Dermis blood vessel endothelial cell (primary cell): Measurements from ENCODE around the gene CARM1. TPM values are rescaled to one million over a fixed set of nuclear protein-coding genes. Genes with fewer than 3 reads are reported as not detected.
"Not testable (repeated sequence)": the region's sequence is repeated elsewhere in the genome, so short reads cannot be mapped to it uniquely, and the experiment has no call there.

ENCODE experiments used
- DNase-seq: peaks from one replicate; pipeline ENCODE4 v3.0.0; 2010
- total RNA-seq: library from RNA; depleted of rRNA; stranded (reverse); fragments of >200 nt; gene quantifications from 2 replicates; pipeline ENCODE4 v1.2.3, GENCODE V29; 2014

The CARM1 gene
- total RNA-seq, 1 donor from 2014 or later = 19.2 TPM

GRCh38 chr19:10935371-10936059 is 64.2 kb downstream of the CARM1 start:
- DNase-seq = no peak

DNA sequence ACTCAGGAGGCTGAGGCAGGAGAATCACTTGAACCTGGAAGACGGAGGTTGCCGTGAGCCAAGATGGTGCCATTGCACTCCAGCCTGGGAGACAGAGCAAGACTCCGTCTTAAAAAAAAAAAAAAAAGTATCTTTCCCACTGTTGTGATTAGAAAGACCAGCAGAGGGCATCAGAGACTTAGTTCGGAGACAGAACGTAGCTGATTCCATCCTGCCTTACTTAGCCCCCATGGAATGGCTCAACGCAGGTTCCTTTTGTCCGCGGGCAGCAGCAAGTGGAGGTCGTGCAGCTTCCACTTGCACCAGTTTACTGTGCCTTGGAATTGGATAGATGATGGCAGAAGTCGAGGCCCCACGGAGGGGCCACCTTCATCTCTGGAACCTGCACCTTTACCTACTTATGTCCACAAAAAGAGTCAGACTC is 65.3 kb downstream of the CARM1 start:
- peak; percentile 88 for DNase-seq

DNA sequence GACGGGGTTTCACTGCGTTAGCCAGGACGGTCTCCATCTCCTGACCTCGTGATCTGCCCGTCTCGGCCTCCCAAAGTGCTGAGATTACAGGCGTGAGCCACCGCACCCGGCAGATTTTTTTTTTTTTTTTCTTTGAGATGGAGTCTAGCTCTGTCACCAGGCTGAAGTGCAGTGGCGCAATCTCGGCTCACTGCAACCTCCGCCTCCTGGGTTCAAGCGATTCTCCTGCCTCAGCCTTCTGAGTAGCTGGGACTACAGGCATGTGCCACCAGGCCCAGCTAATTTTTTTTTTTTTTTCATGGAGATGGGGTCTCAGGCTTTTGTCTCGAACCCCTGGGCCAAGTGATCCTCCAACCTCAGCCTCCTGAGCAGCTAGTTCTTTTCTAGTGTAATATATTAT is 70.3 kb downstream of the CARM1 start:
- not testable (repeated sequence) for DNase-seq

DNA sequence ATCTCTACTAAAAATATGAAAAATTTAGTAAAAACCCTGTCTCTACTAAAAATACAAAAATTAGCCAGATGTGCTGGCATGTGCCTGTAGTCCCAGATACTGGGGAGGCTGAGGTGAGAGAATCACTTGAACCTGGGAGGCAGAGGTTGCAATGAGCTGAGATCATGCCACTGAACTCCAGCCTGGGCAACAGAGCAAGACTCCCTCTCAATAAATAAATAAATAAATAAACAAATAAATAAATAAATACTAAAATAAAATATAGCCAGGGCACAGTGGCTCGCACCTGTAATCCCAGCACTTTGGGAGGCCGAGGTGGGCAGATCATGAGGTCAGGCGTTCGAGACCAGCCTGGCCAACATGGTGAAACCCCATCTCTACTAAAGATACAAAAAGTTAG is 72.1 kb downstream of the CARM1 start:
- DNase-seq = not testable (repeated sequence)

DNA sequence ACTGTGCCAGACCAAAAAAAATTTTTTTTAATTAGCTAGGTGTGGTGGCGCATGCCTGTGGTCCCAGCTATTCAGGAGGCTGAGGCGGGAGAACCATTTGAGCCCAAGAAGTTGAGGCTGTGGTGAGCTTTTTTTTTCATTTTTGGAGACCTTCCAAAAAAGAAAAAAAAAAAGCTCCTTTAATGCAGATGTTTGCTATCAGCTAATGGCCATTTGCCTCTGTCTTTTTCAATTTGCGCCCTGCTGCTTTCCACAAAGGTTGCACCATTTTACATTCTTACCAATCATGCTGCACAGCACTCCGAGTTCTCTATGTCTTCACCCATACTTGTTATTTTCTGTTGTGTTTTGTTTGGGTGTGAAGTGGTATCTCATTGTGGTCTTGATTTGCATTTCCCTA is 73.9 kb downstream of the CARM1 start:
- no peak for DNase-seq

DNA sequence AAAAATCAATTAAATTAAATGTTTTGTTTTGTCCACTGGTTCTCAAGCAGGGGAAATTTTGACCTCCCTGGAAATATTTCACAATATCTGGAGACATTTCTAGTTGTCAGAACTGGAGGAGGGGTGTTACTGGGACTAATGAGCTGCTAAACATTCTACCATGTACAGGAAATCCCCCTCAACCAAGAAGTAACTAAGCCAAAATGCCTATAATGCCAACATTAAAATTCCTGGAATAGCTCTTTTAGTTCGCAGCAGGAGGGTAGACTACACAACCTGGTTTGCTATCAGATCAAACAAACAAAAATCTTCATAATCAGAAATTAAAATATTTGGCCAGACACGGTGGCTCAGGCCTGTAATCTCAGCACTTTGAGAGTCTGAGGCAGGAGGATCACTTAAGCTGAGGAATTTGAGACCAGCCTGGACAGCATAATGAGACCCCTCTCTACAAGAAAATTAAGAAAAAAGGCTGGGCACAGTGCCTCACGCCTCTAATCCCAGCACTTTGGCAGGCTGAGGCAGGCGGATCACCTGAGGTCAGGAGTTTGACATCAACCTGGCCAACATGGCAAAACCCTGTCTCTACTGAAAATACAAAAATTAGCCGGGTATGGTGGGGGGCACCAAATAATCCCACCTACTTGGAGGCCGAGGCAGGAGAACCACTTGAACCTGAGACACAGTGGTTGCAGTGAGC is 75.8 kb downstream of the CARM1 start:
- no peak for DNase-seq

DNA sequence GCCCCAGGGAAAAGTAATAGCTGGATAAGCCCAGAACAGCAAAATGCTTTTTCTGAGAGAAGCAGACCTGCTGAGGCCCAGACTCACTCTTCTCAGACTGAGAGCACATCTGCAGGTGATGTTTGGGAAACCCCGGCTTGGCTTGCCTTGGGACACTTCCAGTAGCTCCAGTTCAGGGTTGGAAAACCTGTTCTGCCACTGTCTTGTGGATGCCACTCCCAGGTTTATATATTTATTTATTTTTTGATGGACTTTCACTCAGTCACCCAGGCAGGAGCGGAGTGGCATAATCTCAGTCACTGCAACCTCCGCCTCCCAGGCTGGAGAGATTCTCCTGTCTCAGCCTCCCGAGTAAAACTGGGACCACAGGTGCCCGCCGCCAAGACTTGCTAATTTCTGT is 81.5 kb downstream of the CARM1 start:
- no peak for DNase-seq

- DNase-seq = not testable (repeated sequence)
Measured at GRCh38 chr19:10959277-10959968, 88.1 kb downstream of the CARM1 start.

DNA sequence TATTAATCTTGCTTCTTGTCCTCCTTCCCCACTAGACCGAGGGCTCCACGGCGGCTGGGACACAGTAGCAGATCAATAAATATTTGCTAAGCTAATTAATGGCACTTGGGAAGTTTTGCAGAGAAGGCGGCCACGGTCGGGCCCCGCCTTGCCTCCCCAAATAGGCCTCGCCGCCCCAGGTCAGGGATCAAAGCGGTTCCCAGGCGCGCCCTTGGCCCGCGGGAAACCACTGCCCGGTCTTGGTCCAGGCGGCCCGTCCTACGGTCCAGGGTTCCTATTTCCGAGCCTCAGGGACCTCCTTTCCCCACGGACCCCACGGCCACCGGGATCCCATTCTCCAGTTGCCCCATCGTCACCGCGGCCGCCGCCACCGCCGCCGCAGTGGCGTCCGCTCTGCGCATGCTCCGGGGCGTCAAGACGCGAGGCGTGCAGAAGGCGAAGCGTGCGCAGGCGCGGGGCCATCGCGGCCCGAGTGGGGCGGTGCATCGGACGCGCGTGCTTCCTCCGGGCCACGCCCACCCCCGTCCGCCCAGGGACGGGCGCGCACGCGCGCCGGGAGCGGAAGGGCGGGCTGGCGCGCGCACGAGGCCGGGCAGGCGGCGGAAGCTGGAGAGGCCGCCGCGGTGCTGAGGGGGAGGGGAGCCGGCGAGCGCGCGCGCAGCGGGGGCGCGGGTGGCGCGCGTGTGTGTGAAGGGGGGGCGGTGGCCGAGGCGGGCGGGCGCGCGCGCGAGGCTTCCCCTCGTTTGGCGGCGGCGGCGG is 89.1 kb downstream of the CARM1 start, which contains the start of gene SMARCA4:
Gene SMARCA4, plus strand, starts transcription at position 717 of the 759 bp plus-strand sequence. CDS start 23,122 bp downstream, outside the sequence.
- peak; percentile 98 for DNase-seq

DNA sequence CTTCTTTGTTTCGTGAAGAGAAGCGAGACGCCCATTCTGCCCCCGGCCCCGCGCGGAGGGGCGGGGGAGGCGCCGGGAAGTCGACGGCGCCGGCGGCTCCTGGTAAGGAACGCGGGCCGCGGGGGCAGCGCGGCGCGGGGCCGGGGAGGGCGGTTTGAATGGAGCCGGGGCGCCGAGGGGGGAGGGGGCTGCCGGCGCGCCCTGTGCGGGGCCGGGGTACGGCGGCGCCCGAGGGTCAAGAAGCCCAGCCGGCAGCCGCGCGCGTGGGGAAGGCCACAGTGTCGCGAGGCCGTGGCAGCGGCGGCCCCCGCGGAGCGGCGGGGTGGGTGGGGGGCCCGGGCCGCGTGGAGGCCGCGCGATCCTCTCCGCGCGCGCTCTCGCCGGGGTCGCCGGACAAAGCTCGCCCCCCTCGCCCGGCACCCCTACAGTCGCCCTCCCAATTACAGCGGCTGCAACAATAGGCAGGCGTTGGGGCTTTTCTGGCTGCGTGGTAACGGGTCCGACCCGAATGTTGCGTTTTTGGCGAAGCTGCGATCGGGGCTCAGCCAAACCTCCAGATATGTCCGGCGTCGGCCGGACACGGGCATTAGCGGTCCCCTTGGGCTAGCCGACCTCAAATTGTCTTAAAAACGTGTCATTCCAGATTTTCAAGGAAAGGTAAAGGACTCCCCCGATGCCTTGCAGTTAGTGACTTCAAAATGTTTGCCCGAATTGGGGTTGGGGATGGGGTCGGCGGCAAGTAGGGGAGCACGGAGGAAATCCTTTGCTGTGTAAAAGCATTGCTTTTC is 89.9 kb downstream of the CARM1 start:
- peak; percentile 73 for DNase-seq

DNA sequence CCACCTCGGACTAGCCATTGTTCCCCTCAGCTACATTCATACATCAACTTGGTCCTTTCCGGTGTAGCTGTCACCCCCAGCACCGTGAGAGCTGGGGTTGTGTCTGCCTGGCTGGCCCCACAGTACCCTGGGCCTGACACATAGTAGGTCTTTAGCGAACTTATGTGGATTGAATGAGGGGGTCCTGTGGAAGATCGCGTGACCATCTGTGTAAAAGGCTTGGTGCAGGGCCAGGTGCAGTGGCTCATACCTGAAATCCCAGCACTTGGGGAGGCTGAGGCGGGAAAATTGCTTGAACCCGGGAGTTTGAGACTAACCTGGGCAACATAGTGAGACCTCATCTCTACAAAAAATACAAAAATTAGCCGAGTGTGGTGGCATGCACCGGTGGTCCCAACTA is 91.5 kb downstream of the CARM1 start:
- DNase-seq = no peak

DNA sequence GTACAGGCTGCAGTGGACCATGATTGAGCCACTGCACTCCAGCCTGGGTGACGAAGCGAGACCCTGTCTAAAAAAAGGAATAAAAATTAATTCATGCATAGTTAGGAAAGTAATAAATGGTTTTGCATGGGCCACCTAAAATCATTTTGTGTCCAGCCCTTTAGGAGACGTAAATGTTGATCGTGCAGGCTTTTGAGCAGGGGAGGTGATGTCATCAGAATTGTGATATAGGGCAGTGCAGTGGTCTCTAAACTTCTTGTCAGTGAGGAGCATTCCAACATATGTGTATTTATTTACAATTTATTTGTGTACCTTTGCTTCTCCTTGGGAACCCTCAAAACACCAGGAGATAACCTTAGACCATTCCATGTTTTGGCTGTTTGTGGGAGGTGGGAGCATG is 92.5 kb downstream of the CARM1 start:
- DNase-seq = no peak

- DNase-seq = no peak
Measured at GRCh38 chr19:10964903-10965302, 93.5 kb downstream of the CARM1 start.

GRCh38 chr19:10965398-10965797 is 94.0 kb downstream of the CARM1 start:
- no peak for DNase-seq

DNA sequence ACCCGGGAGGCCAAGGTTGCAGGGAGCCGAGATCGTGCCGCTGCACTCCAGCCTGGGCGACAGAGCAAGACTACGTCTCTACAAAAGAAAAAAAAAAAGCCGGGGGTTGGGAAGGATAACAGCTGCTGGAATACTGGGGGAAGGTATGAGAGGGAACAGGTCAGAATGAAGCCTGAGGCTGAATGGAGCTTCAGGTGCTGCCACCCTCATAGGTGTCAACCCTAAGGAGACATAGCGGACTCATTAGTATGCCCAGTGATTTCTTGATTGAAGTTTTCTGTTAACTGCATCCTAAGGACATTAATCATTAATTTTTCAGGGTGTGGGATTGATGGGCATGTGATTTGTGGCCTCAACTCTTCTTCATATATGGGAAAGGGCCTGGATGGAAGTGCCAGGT is 95.5 kb downstream of the CARM1 start:
- no peak for DNase-seq

- no peak for DNase-seq
Measured at GRCh38 chr19:10968527-10969135, 97.3 kb downstream of the CARM1 start.

GRCh38 chr19:10971107-10971726 is 99.9 kb downstream of the CARM1 start:
- no peak for DNase-seq
